HUES6 (cell line): ENCODE results near the gene INAFM2.
A peak's percentile ranks its signal among the peaks of the same experiment; 100 is the strongest.

Experiments used
- H3K27ac ChIP-seq: 2 replicates; pipeline ENCODE4 v1.7.0; 2013; ENCODE audit warnings: low read depth, mild to moderate bottlenecking, low read length, inconsistent platforms
- H3K27me3 ChIP-seq: 2 replicates; pipeline ENCODE4 v1.6.1; 2013; ENCODE audit warnings: low read length; ENCODE audit not compliant: control insufficient read depth, insufficient read depth
- H3K36me3 ChIP-seq: 2 replicates; pipeline ENCODE4 v1.6.1; 2013; ENCODE audit warnings: low read length; ENCODE audit not compliant: control insufficient read depth, insufficient read depth
- H3K4me1 ChIP-seq: 2 replicates; pipeline ENCODE4 v1.6.1; 2013; ENCODE audit warnings: low read length; ENCODE audit not compliant: control insufficient read depth, insufficient read depth
- H3K4me3 ChIP-seq: 2 replicates; pipeline ENCODE4 v1.5.1; 2013; ENCODE audit warnings: low read depth, low read length
- H3K9ac ChIP-seq: one replicate; pipeline ENCODE4 v1.6.1; 2013; ENCODE audit warnings: mild to moderate bottlenecking, low read length
- H3K9me3 ChIP-seq: 2 replicates; pipeline ENCODE4 v1.6.1; 2013; ENCODE audit warnings: low read depth, low read length; ENCODE audit not compliant: control insufficient read depth, insufficient read depth

Gene INAFM2

DNA sequence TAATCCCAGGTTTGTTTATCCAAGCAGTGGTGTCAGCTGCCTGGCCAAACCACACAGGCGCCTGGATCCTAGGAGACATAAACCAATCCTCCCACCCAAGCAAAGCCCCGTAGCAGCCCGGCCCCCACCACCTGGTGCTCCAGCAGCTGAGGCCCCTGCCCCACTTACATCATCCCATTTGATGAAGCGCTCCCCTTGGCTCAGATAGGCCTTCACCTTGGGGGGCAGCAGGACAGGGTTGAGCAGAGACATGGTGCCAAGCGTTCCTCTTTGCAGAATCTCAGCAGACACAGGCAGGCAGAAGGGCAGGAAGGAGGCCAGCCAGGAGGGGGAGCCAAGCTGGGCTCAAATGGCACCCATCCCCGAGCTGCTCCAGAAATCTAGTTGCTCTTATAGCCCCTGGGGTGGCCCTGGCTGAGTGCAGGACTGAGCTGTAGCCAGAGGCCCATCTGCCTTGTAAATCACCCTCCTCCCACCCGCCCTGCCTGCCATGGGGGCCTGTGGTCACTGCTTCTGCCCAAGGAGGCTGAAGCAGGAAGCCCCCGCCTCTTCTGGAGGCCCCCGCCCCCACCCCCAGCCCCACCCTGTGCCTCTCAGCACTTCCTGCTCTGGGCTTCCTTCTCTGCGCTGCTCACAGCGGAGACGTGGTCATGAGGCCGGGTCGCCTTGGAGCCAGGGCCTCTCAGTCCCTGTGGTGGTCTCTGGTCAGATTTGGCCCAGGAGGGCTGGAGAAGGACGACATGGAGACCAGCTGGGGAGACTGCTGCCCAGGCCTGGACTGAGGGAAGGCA lies 15.9 kb upstream of the INAFM2 start, which contains the start of gene PLCB2:
Gene PLCB2, minus strand, starts transcription at position 515 of the 791 bp plus-strand sequence. Its CDS starts 263 bp downstream, at position 252.
- H3K4me1 ChIP-seq, result peaks cover 34% of the 10 kb centered on the region
- no peaks in the 10 kb centered on the region for H3K9me3 ChIP-seq
- H3K9ac ChIP-seq, result no peak within 1 kb of the TSS
- peaks cover 16% of the 10 kb centered on the region; the same call in 1 of the 2 replicates for H3K27me3 ChIP-seq
- no peak within 1 kb of the TSS for H3K27ac ChIP-seq
- H3K36me3 ChIP-seq, result no peaks in the 10 kb centered on the region
- peak within 1 kb of the TSS; percentile 42; the same call in 1 of the 2 replicates for H3K4me3 ChIP-seq

- Histone ChIP-seq H3K9ac (no peak overlapping the region), H3K27me3 (peaks cover 16% of the 10 kb centered on the region; the same call in 1 of the 2 replicates), H3K9me3 (no peaks in the 10 kb centered on the region), H3K27ac (no peak overlapping the region), H3K4me1 (peaks cover 41% of the 10 kb centered on the region), H3K36me3 (no peaks in the 10 kb centered on the region), H3K4me3 (no peak overlapping the region)
These were observed 14.1 kb upstream of the INAFM2 start for GRCh38 chr15:40309344-40309862.

- H3K27ac ChIP-seq, result no peak overlapping the region
- H3K9ac ChIP-seq, result no peak overlapping the region
- no peaks in the 10 kb centered on the region for H3K9me3 ChIP-seq
- no peak overlapping the region for H3K4me3 ChIP-seq
- peaks cover 16% of the 10 kb centered on the region; the same call in 1 of the 2 replicates for H3K27me3 ChIP-seq
- H3K36me3 ChIP-seq, result no peaks in the 10 kb centered on the region
- H3K4me1 ChIP-seq, result peaks cover 41% of the 10 kb centered on the region
These were observed 13.2 kb upstream of the INAFM2 start for GRCh38 chr15:40310001-40310959.

GRCh38 chr15:40310993-40311392 lies 12.5 kb upstream of the INAFM2 start:
- Histone ChIP-seq H3K4me1 (peaks cover 41% of the 10 kb centered on the region), H3K4me3 (no peak overlapping the region), H3K27me3 (peaks cover 16% of the 10 kb centered on the region; the same call in 1 of the 2 replicates), H3K9ac (no peak overlapping the region), H3K9me3 (no peaks in the 10 kb centered on the region), H3K36me3 (no peaks in the 10 kb centered on the region), H3K27ac (no peak overlapping the region)

DNA sequence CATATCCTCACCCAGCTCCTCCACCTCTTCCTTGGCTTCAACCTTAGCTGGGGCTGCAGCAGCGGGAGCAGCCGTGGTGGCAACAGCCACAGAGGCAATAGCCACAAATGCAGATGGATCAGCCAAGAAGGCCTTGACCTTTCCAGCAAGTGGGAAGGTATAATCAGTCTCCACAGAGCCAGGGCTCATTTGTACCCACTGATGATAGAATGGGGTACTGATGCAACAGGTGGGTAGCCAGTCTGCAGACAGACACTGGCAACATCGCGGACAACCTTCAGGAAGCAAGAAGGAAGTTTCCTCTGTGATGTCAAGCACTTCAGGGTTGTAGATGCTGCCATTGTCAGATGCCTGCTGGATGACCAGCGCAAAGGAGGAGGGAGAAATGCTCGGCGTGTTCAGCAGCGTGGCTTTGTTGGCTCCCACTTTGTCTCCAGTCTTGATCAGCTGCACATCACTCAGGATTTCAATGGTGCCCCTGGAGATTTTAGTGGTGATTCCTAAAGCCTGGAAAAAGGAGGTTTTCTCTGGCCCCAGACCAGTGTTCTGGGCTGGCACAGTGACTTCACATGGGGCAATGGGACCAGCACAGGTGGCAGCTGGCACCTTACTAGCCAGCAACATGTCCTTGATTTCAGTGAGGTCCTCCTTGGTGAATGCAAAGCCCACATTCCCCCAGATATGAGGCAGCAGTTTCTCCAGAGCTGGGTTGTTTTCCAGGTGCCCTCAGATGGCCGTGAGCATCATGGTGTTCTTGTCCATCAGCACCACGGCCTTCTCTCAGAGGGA lies 10.9 kb upstream of the INAFM2 start:
- Histone ChIP-seq H3K27me3 (peaks cover 16% of the 10 kb centered on the region; the same call in 1 of the 2 replicates), H3K4me1 (peaks cover 28% of the 10 kb centered on the region), H3K9me3 (no peaks in the 10 kb centered on the region), H3K9ac (no peak overlapping the region), H3K4me3 (no peak overlapping the region), H3K36me3 (no peaks in the 10 kb centered on the region), H3K27ac (no peak overlapping the region)

- H3K36me3 ChIP-seq, result no peaks in the 10 kb centered on the region
- H3K4me3 ChIP-seq, result no peak overlapping the region
- H3K27me3 ChIP-seq, result peaks cover 16% of the 10 kb centered on the region; the same call in 1 of the 2 replicates
- H3K9me3 ChIP-seq, result no peaks in the 10 kb centered on the region
- peaks cover 19% of the 10 kb centered on the region for H3K4me1 ChIP-seq
- H3K9ac ChIP-seq, result no peak overlapping the region
- H3K27ac ChIP-seq, result no peak overlapping the region
These were observed 9.7 kb upstream of the INAFM2 start for GRCh38 chr15:40313531-40314398.

DNA sequence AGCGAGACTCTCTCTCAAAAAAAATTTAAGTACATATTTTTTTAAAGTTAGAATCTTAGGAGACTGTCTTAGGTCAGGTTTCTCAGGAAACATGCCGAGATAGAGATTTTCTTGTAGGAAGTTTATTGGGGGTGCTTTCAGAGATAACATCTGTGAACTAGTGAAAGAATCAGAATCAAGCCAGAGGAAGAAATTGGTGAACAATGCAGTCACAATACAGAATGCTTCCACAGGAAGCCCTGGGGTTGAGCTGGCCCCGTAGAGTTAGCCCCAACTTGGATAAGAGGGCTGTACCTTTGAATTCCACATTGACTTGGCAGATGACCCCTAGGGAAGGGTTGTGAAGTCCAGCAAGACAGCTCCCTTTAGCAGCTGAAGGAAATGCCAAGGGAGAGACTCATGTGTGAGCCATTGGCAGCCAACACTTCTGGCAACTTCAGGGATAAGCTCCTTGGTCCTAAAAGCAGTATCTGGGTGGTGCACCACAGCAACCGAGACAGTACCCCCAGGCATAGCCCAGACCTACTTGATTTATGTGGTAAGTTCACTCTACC lies 8.7 kb upstream of the INAFM2 start:
- no peaks in the 10 kb centered on the region for H3K36me3 ChIP-seq
- H3K4me3 ChIP-seq, result no peak overlapping the region
- no peak overlapping the region for H3K27ac ChIP-seq
- H3K9me3 ChIP-seq, result no peaks in the 10 kb centered on the region
- no peak overlapping the region for H3K9ac ChIP-seq
- peaks cover 8% of the 10 kb centered on the region for H3K4me1 ChIP-seq
- H3K27me3 ChIP-seq, result peaks cover 16% of the 10 kb centered on the region; the same call in 1 of the 2 replicates

DNA sequence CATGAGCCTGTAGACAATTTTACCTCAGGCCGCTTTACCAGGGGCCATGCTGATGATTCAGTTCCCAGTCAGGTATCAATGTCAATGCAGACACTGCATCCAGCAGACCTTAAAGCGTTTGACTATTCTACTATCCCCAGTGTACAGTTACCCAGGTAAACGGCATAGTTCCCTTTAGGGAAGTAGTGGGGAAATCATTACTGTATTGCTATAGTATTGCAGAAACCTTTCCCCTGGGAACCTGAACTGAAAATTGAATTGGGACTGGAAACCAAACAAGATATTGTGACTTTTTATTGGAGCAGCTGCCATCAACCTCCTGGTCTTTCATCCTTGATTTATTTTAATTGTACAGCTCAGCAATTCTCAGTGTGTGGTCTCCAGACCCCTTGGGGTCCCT lies 6.6 kb upstream of the INAFM2 start:
- Histone ChIP-seq H3K4me3 (no peak overlapping the region), H3K27me3 (peaks cover 11% of the 10 kb centered on the region), H3K4me1 (peaks cover 10% of the 10 kb centered on the region), H3K27ac (no peak overlapping the region), H3K9ac (no peak overlapping the region), H3K36me3 (no peaks in the 10 kb centered on the region), H3K9me3 (no peaks in the 10 kb centered on the region)

- no peak overlapping the region for H3K9ac ChIP-seq
- H3K27me3 ChIP-seq, result peaks cover 13% of the 10 kb centered on the region
- H3K36me3 ChIP-seq, result no peaks in the 10 kb centered on the region
- no peak overlapping the region for H3K27ac ChIP-seq
- H3K4me3 ChIP-seq, result no peak overlapping the region
- H3K4me1 ChIP-seq, result peaks cover 17% of the 10 kb centered on the region
- H3K9me3 ChIP-seq, result no peaks in the 10 kb centered on the region
These were observed 5.9 kb upstream of the INAFM2 start for GRCh38 chr15:40317580-40317979.
